Measurements from ENCODE around the gene BAZ2B. TPM values are rescaled to one million over a fixed set of nuclear protein-coding genes. Genes with fewer than 3 reads are reported as not detected.
"Not testable (repeated sequence)": the region's sequence is repeated elsewhere in the genome, so short reads cannot be mapped to it uniquely, and the experiment has no call there.

BAZ2B gene
- polyA plus RNA-seq, 1 of the 3 experiments (the other 2 are of a cell fraction): 10.2 TPM

DNA sequence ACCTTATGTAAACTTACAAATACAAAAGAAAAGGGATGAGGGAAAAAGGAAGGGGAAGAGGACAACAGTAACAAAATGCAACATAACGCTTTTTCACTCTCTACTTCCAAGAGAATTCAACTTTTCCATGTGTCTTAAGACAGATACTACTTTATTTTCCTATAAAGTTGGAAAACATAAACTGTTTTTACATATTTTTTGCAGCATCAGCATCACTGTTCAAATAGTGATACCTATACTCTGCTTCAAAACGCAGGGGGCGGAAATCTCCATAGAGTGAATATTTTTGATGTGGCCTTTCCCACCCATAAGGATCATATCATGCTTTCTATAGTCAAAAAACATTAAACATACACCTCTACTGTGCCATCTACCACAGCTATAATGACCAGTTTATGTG lies 77.5 kb downstream of the BAZ2B start:
- peaks cover 14% of the 10 kb centered on the region; the same call in 1 of the 2 replicates for H3K9me3 ChIP-seq
- no peak overlapping the region for H3K4me2 ChIP-seq
- H3K9ac ChIP-seq: no peak overlapping the region
- H3K27ac ChIP-seq (ENCODE audit: low read depth in 2 of 2, low read length in 1 of 2): no peak overlapping the region
- no peaks in the 10 kb centered on the region for H3K4me1 ChIP-seq (ENCODE audit: control insufficient read depth in 1 of 2, insufficient read depth in 2 of 2, low read depth in 1 of 2, low read length in 1 of 2)
- H3K27me3 ChIP-seq (ENCODE audit: insufficient read depth): no peaks in the 10 kb centered on the region
- 100% methylated on average over 3 of the region's 3 CpGs for WGBS (ENCODE audit: low lambda C conversion rate)
- H3F3A ChIP-seq (replicated peaks; ENCODE audit: insufficient read depth): no peaks in the 10 kb centered on the region
- H3K9me2 ChIP-seq: no peaks in the 10 kb centered on the region
- POLR2A ChIA-PET: no interaction called here
- H3K36me3 ChIP-seq (replicated peaks in 1 of 2; ENCODE audit: control insufficient read depth in 1 of 2, insufficient read depth in 2 of 2, low read length in 1 of 2): peaks cover 7 to 30% of the 10 kb centered on the region in 2 experiments
- no peaks in the 10 kb centered on the region for H4K20me1 ChIP-seq (ENCODE audit: insufficient read depth)
- TF ChIP-seq, protein P1, sequence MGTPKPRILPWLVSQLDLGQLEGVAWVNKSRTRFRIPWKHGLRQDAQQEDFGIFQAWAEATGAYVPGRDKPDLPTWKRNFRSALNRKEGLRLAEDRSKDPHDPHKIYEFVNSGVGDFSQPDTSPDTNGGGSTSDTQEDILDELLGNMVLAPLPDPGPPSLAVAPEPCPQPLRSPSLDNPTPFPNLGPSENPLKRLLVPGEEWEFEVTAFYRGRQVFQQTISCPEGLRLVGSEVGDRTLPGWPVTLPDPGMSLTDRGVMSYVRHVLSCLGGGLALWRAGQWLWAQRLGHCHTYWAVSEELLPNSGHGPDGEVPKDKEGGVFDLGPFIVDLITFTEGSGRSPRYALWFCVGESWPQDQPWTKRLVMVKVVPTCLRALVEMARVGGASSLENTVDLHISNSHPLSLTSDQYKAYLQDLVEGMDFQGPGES (IDR thresholded peaks at IDR 0.05; ENCODE audit: low read depth, low read length): no peak
- TF ChIP-seq SMC3 (IDR thresholded peaks at IDR 0.05; ENCODE audit: low read depth, low read length) (no peak), SIN3A (IDR thresholded peaks at IDR 0.05; ENCODE audit: borderline replicate concordance, low read depth, low read length) (no peak), FOXM1 (IDR thresholded peaks at IDR 0.05; ENCODE audit: low read depth) (no peak), RFX5 (IDR thresholded peaks at IDR 0.05; ENCODE audit: low read length) (no peak), REST (IDR thresholded peaks at IDR 0.05; ENCODE audit: low read depth, low read length) (no peak), RAD21 (IDR thresholded peaks at IDR 0.05; ENCODE audit: low read length) (no peak), MAX (IDR thresholded peaks at IDR 0.05; ENCODE audit: low read depth) (no peak), RXRA (IDR thresholded peaks at IDR 0.05; ENCODE audit: borderline replicate concordance, low read depth) (no peak), RCOR1 (IDR thresholded peaks at IDR 0.05; ENCODE audit: low read length) (no peak)
- TF ChIP-seq, protein P2, sequence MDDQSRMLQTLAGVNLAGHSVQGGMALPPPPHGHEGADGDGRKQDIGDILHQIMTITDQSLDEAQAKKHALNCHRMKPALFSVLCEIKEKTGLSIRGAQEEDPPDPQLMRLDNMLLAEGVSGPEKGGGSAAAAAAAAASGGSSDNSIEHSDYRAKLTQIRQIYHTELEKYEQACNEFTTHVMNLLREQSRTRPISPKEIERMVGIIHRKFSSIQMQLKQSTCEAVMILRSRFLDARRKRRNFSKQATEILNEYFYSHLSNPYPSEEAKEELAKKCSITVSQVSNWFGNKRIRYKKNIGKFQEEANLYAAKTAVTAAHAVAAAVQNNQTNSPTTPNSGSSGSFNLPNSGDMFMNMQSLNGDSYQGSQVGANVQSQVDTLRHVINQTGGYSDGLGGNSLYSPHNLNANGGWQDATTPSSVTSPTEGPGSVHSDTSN (IDR thresholded peaks at IDR 0.05): no peak
- no peaks in the 10 kb centered on the region for H3K79me2 ChIP-seq (ENCODE audit: insufficient read depth)
- H2AFZ ChIP-seq (ENCODE audit: low read depth): no peak overlapping the region
- no peak overlapping the region for H3K4me3 ChIP-seq (ENCODE audit: low read depth in 2 of 2, low read length in 1 of 2)
- DNase-seq: no peak
- CTCF ChIA-PET: no interaction called here

- H4K20me1 ChIP-seq (ENCODE audit: insufficient read depth): not testable (repeated sequence)
These were observed 81.1 kb downstream of the BAZ2B start for GRCh38 chr2:159535261-159535660.

More at GRCh38 chr2:159535261-159535660, 81.1 kb downstream of the BAZ2B start:
- H3K4me2 ChIP-seq; H3F3A ChIP-seq (replicated peaks; ENCODE audit: insufficient read depth); H3K27ac ChIP-seq (ENCODE audit: low read depth in 2 of 2, low read length in 1 of 2); H3K27me3 ChIP-seq (ENCODE audit: insufficient read depth); DNase-seq; H3K9me2 ChIP-seq; H2AFZ ChIP-seq (ENCODE audit: low read depth); H3K4me1 ChIP-seq (ENCODE audit: control insufficient read depth in 1 of 2, insufficient read depth in 2 of 2, low read depth in 1 of 2, low read length in 1 of 2); POLR2A ChIA-PET; H3K9me3 ChIP-seq; H3K4me3 ChIP-seq (ENCODE audit: low read depth in 2 of 2, low read length in 1 of 2); H3K79me2 ChIP-seq (ENCODE audit: insufficient read depth); H3K9ac ChIP-seq; CTCF ChIA-PET: not testable (repeated sequence)
- 97% methylated on average over 4 of the region's 4 CpGs for WGBS (ENCODE audit: low lambda C conversion rate)
- peaks cover 0 to 13% of the 10 kb centered on the region in 2 experiments for H3K36me3 ChIP-seq (replicated peaks in 1 of 2; ENCODE audit: control insufficient read depth in 1 of 2, insufficient read depth in 2 of 2, low read length in 1 of 2)
